Stimulated activated CD4-positive, alpha-beta T cell treated with anti-CD3 and anti-CD28 coated beads, Interleukin-15, amount 100 ng/mL, for 1 hour (primary cell): ENCODE results near the gene DPY19L1.
"Not testable (repeated sequence)": the region's sequence is repeated elsewhere in the genome, so short reads cannot be mapped to it uniquely, and the experiment has no call there.

Experiments
- DNase-seq, 2 donors: peaks; one replicate each; pipeline ENCODE4 v3.0.0-alpha.2; 2020; ENCODE audit warnings: low read depth in 1 of 2, low spot score in 1 of 2

The DPY19L1 gene

DNA sequence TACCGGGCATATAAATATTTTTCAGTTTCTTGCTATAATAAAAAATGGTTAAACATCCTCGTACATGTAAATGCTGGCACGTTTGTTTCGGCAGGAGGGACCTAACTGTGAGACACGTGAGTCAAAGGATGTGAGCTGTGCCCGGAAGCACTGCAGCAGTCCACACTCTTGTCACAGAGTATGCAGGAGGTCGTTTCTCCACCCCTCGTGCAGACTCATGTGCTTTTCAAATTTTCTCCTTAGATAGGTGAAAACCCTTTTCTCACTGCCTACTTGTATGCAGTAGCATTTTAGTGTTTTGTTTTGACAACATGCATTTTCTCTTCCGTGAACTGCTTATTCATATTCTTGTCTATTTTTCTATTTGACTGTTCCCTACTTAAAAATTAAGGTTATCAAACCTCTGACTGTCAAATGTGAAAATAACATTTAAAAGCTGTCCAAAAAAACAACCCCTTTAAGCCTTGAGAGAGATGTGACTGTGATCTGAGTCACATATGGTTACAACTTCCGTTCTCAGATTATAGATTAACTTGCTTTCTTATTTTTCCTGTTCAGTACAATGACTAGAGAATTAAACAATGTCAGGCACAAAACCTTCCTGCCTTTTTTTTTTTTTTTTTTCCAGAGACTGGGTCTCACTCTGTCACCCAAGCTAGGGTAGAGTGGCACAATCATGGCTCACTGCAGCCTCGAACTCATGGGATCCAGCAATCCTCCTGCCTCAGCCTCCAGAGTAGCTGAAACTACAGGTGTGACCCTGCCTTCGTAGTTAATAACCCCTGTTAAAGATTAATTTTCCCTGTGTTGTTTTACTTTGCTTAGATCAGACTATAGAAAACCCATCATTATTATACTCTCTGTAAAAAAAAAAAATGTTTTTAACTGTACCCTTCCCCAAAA, 45.1 kb downstream of the DPY19L1 start:
- peak in 1 of 2 donors; percentile 7 for DNase-seq

GRCh38 chr7:34988442-34989125, 48.7 kb downstream of the DPY19L1 start:
- DNase-seq: not testable (repeated sequence)

GRCh38 chr7:34985155-34985554, 52.1 kb downstream of the DPY19L1 start:
- DNase-seq: not testable (repeated sequence)

- not testable (repeated sequence) for DNase-seq
Observed at GRCh38 chr7:34984140-34984539, 53.1 kb downstream of the DPY19L1 start.

- DNase-seq: no peak
Observed at GRCh38 chr7:34982371-34983019, 54.8 kb downstream of the DPY19L1 start.

DNA sequence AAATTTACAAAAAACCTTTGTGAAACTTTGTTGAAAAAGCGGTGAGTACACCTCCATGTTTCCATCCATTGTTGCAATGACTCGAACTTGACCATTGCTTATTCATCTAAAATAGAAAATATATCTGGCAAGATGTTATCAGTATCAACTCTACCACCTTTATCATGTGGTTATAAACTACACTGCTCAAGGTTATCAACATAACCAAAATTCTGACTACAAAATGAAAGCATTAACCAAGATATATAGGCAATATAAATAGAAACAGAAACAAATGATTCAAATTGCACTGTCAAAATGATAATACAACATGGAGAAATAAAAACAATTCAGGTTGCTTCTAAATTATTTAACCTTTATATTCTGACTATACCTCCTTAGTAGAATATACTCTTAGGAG, 58.2 kb downstream of the DPY19L1 start:
- DNase-seq: not testable (repeated sequence)

DNA sequence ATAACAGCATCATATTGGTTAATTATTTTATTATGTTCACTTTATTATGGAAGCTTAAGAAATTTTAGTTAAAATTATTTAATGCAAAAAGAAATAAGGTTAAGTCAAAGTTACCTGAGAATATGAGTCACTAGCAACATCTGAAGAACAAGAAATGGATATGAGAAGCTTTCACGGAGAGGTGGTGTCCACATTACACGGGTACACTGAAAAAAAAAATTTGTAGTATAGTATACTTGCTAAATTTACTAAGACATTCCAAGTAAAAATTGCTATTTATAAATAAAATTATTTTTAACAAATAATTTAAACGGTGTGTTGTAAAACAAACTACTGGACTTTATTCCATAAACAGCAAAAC, 63.9 kb downstream of the DPY19L1 start:
- no peak for DNase-seq

- not testable (repeated sequence) for DNase-seq
Observed at GRCh38 chr7:34972739-34973399, 64.4 kb downstream of the DPY19L1 start.

- not testable (repeated sequence) for DNase-seq
Observed at GRCh38 chr7:34967818-34968217, 69.5 kb downstream of the DPY19L1 start.

- DNase-seq: not testable (repeated sequence)
Observed at GRCh38 chr7:34966504-34966903, 70.8 kb downstream of the DPY19L1 start.

- no peak for DNase-seq
Observed at GRCh38 chr7:34958021-34958420, 79.3 kb downstream of the DPY19L1 start.

DNA sequence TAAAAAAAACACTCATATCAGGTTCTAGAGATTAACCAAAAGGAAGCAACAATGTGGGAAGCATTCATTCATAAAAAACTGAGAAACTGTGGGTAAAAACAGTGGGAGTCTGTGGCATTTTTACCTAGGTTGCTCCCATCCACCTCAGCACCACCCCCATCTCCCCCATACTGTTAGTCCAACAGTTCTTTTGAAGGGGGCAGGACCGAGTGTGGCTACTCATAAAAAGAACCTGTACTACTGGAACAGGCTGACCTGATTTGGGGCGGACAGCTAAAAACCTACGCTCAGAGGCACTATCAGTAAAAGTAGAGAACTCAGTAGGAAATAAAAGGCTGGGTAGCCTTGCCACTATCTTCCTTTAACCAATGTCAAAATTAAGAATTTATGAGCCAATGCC, 84.5 kb downstream of the DPY19L1 start:
- DNase-seq: no peak

GRCh38 chr7:34949361-34949760, 87.9 kb downstream of the DPY19L1 start:
- DNase-seq: no peak

DNA sequence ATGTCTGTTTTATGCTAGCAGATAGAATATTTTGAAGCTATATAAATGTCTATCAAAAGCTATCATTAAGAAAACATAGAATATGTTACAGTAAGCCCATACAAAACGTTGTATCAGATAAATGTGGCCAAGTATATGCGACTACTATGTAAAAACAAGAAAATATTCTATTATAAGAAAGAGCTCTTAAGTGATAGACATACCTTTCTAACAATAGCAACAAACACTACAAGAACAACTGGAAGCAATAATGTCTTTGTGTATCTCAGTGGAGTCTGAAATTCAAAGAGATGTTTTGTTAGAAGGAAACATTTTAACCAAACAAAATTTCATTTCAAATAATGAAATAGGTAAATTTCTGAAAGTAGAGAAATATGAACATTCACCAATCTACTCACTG, 89.9 kb downstream of the DPY19L1 start:
- DNase-seq: not testable (repeated sequence)

DNA sequence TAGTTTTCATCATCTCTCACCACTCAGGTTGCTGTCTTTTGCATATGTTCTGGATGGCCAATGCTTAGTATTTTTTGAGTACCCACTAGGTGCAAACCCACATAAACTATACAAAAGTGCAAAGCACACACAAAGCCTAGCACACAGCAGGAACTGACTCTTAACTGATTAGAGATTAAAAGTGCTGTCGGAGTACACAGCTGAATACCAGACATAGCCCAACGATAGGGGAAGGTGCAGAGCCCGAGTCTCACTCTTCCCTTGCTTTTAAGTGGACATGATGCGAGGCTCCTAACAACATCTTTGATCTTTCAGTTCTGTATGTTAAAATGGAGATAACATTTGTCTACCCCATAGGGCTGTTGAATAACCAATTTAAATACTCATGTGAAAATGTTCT, 90.8 kb downstream of the DPY19L1 start:
- no peak for DNase-seq

GRCh38 chr7:34945894-34946477, 91.3 kb downstream of the DPY19L1 start:
- not testable (repeated sequence) for DNase-seq

GRCh38 chr7:34939175-34939574, 98.1 kb downstream of the DPY19L1 start:
- no peak for DNase-seq

DNA sequence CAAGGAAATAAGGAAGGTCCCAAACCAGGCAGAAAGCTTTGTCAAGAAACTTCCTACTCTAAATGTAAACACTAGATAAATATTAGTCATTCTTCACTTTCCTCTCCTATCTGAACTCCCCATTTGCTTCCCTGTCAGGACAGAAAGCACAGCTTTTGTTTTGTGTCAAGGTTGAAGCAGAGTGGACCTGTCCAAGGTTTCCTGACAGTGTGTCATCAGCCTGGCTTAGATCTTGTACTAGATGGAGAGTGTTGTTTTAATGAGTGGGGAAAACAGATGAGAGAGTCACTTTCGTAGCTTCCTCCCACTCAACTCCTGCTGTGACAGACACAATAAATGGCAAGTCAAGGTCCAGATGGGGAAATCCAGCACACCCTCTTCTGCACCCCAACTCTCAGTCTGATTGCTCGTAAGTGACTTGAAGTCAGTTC, 101.5 kb downstream of the DPY19L1 start:
- not testable (repeated sequence) for DNase-seq

- no peak for DNase-seq
Observed at GRCh38 chr7:34931739-34932138, 105.5 kb downstream of the DPY19L1 start.

DNA sequence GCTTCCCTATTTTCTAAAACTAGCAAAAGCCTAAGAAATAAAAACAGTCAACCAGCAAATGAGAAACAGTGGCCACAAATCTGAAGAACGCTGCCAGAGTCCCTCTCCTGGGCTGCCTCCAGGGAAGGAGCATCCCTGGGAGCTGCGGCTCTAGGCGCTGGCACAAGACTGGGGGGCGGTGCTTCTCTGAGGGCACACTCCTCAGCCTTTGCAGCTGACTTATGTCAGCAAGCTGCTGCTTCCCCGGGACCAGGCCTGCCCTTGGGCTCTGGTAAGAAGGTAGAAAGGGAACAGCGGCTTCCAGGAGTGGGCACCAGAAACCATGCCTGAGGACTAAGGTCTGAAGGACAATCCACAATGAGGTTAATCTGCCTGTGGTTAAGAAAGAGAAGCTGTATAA, 107.5 kb downstream of the DPY19L1 start:
- not testable (repeated sequence) for DNase-seq

DNA sequence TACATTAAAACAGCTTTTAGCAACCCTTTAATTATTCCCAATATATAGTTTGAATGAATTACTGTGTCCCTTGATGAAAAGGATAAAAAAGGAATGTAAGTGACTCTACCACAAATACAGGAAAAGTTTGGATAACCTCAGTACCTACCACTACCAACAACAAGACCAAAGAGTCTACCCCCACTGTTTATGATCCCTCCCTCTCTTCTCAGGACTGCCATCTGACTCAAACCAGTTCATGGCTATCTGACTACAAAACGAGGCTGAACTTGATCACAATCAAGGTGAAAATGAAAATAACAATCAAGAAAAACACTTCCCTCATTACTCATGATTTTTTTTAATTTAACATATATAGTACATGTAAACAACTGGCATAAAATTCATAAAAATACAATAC, 108.7 kb downstream of the DPY19L1 start:
- DNase-seq: no peak
